Prostate gland (tissue), 1 donor: ENCODE results near the gene THSD7A.

ENCODE experiments used
- POLR2A ChIP-seq: fragments of 450-650 bp; IDR thresholded peaks from one replicate; pipeline ENCODE4 v1.6.1; 2016; ENCODE audit warnings: antibody characterized with exemption, mild to moderate bottlenecking
- POLR2AphosphoS5 ChIP-seq: sonication (generic); formaldehyde crosslinking; IDR thresholded peaks from one replicate; pipeline ENCODE4 v1.6.1; 2017; ENCODE audit warnings: antibody characterized with exemption

DNA sequence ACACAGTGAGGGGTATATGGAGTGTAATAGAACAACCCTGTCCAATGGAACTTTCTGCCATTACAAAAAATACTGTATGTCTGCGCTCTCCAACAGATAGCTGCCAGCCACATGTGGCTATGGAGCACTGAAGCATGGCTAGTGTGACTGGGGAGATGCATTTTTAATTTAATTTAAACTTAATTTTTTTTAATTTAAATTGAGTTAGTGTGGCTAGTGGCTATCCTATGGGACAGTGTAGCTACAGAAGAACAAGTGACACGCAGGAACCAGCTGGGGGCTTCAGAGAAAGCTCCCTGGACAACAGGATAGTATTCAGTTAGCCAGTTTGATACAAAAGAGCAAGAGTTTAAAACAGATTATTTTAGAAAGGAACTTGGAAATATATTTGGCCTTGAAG is 408.0 kb downstream of the THSD7A start:
- no peak for TF ChIP-seq POLR2A
- TF ChIP-seq POLR2AphosphoS5, result no peak
